Loucy (cell line): ENCODE data around the gene TBX21.

ENCODE experiments used
- EZH2phosphoT487 ChIP-seq: fragments of 200-600 bp; IDR thresholded peaks from 2 replicates; pipeline ENCODE4 v1.6.1; 2018; ENCODE audit warnings: antibody characterized with exemption, mild to moderate bottlenecking, moderate library complexity, borderline replicate concordance
- TF ChIP-seq, protein P1 (sequence below): fragments of 200-600 bp; sonication (generic); conservative IDR thresholded peaks from 2 replicates; pipeline ENCODE4 v1.5.1; 2014; ENCODE audit warnings: mild to moderate bottlenecking, antibody characterized with exemption, low read length

DNA sequence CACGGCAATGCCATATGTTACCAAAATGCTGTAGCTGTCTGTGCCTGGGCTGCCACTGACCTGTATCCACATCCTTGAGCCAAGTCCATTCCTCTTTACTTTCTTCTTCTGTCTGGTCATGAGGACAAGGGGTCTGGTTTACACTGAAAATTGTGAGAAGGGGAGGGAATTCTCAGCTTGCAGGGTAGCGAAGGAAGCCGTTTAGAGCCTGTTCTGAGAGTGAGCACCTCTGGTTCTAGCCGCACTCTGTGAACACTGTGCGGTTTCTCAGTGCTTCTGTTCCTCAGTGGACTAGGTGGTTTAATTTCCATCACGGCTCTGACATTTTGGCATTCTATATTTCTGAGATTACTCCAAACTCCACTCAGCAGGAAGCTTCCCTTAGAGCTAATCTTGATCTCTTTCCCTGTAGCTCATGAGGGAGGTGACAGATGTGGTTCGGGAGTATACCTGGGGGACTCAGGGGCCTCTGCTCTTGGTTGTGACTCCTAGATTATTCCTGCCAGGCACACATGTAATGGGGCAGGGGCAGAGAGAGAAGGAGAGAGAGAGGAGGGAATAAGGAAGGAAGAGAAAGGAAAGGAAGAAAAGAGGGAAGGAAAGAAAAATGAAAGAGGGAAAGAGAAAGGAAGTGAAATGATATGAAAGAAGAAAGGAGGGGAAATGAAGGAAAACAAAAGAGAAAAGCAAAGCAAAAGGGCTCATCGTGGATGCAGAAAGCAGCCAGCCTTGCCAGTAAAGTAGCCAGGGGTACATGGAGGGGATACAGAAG, 14.2 kb upstream of the TBX21 start:
- TF ChIP-seq, protein P1, sequence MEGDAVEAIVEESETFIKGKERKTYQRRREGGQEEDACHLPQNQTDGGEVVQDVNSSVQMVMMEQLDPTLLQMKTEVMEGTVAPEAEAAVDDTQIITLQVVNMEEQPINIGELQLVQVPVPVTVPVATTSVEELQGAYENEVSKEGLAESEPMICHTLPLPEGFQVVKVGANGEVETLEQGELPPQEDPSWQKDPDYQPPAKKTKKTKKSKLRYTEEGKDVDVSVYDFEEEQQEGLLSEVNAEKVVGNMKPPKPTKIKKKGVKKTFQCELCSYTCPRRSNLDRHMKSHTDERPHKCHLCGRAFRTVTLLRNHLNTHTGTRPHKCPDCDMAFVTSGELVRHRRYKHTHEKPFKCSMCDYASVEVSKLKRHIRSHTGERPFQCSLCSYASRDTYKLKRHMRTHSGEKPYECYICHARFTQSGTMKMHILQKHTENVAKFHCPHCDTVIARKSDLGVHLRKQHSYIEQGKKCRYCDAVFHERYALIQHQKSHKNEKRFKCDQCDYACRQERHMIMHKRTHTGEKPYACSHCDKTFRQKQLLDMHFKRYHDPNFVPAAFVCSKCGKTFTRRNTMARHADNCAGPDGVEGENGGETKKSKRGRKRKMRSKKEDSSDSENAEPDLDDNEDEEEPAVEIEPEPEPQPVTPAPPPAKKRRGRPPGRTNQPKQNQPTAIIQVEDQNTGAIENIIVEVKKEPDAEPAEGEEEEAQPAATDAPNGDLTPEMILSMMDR: no peak
- TF ChIP-seq EZH2phosphoT487: no peak
